NCI-H2196 (cell line): ENCODE measurements around the gene MRPL20.
"Not testable (repeated sequence)": the region's sequence is repeated elsewhere in the genome, so short reads cannot be mapped to it uniquely, and the experiment has no call there.

Experiments
- DNase-seq: peaks from one replicate; lab custom pipeline; 2025; ENCODE audit not compliant: unreplicated experiment; lab: John Stamatoyannopoulos, UW

Gene MRPL20

GRCh38 chr1:1437904-1438376 lies 30.8 kb upstream of the MRPL20 start:
- DNase-seq, result no peak

- DNase-seq, result no peak
Measured at GRCh38 chr1:1437033-1437903, 30.2 kb upstream of the MRPL20 start.

- DNase-seq, result no peak
Measured at GRCh38 chr1:1436630-1437032, 29.5 kb upstream of the MRPL20 start.

GRCh38 chr1:1435911-1436629 lies 29.0 kb upstream of the MRPL20 start:
- DNase-seq, result no peak

GRCh38 chr1:1435106-1435903 lies 28.2 kb upstream of the MRPL20 start, which contains the start of gene VWA1:
TSS of gene VWA1 (plus strand) at chr1:1435690. CDS start at chr1:1435749, 59 bp downstream.
- DNase-seq, result peak; percentile 78

- DNase-seq, result no peak
Measured at GRCh38 chr1:1434824-1435105, 27.7 kb upstream of the MRPL20 start.

- DNase-seq, result peak; percentile 83
Measured at GRCh38 chr1:1434131-1434823, 27.2 kb upstream of the MRPL20 start.

- DNase-seq, result peak; percentile 65
Measured at GRCh38 chr1:1433804-1434130, 26.7 kb upstream of the MRPL20 start.

GRCh38 chr1:1432951-1433803 lies 26.1 kb upstream of the MRPL20 start:
- DNase-seq, result peak; percentile 89

GRCh38 chr1:1432274-1432950 lies 25.3 kb upstream of the MRPL20 start:
- DNase-seq, result no peak

GRCh38 chr1:1431845-1432273 lies 24.8 kb upstream of the MRPL20 start:
- DNase-seq, result no peak

GRCh38 chr1:1430992-1431844 lies 24.1 kb upstream of the MRPL20 start:
- DNase-seq, result no peak

- DNase-seq, result peak; percentile 74
Measured at GRCh38 chr1:1430114-1430982, 23.3 kb upstream of the MRPL20 start.

GRCh38 chr1:1429671-1430073 lies 22.6 kb upstream of the MRPL20 start:
- DNase-seq, result no peak

- DNase-seq, result not testable (repeated sequence)
Measured at GRCh38 chr1:1428967-1429366, 21.9 kb upstream of the MRPL20 start.

- DNase-seq, result no peak
Measured at GRCh38 chr1:1428174-1428573, 21.1 kb upstream of the MRPL20 start.

- no peak for DNase-seq
Measured at GRCh38 chr1:1427820-1428148, 20.7 kb upstream of the MRPL20 start.
